HG03159 (cell line): ENCODE data around the gene EDAR.

Experiments
- ATAC-seq: cut with Tn5 transposase; IDR thresholded peaks from one replicate; pipeline ENCODE4 v1.9.1; 2021; ENCODE audit warnings: mild to moderate bottlenecking, moderate library complexity; ENCODE audit not compliant: unreplicated experiment

The EDAR gene

GRCh38 chr2:109005686-109006204 lies 16.7 kb upstream of the EDAR start:
- ATAC-seq, result no peak

DNA sequence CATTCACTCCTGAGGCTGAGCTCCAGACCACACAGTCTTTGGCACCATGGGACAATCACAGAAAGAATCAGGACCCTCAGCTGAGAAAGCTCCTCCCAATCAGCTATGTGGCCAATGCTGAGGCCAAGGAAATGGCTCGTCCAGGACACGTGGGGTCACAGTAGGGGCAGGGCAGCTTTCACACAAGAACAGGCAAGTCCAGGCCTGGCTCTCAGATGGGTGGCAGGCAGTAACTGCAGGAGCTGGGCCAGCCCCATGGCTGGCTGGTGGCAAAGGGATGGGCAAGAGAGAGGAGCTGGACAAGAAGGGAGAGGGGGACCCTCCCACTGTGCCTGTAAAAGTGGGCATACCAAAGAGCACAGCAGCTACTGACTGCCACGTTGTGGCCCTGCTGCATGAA lies 12.2 kb upstream of the EDAR start:
- ATAC-seq, result no peak

GRCh38 chr2:109000738-109001137 lies 11.7 kb upstream of the EDAR start:
- no peak for ATAC-seq

DNA sequence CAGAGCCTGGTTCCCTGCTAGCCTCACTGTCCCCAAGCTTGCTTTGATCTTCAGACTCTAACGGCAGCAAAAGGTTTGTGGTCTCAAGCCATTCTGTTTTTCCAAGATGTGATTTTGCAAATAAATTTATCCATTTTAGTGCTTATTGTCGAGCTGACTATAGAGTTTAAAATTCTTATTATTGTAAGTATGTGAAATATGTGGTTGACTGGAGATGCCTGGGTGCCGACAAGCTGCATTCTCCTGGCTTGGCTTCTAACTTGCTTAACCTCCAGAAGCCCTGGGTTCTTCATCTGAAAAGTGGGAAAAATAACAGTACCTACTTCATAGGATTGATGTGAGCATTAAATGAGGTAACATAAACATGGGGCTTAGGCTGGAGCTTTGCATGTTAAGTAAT lies 9.9 kb upstream of the EDAR start:
- ATAC-seq, result no peak

DNA sequence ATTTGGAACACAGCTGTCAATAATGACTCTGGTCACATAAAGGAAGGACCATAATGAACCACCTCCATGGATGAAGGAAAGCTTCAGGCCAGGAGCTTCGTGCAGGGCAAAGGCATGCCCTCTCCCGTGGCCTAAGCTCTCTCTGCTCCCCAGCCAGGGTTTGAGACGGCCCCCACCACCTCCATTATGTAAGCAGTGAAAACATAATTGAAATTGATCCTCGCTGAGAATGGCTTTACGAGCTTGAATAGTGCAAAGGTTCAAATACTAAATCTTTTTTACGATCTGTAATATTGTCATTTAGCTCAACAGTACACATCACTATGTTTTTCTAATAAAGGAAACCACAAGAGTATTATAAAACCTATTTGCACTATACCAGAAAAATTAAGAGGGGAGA lies 5.2 kb upstream of the EDAR start:
- no peak for ATAC-seq

- no peak for ATAC-seq
Measured at GRCh38 chr2:108993095-108993937, 4.3 kb upstream of the EDAR start.

DNA sequence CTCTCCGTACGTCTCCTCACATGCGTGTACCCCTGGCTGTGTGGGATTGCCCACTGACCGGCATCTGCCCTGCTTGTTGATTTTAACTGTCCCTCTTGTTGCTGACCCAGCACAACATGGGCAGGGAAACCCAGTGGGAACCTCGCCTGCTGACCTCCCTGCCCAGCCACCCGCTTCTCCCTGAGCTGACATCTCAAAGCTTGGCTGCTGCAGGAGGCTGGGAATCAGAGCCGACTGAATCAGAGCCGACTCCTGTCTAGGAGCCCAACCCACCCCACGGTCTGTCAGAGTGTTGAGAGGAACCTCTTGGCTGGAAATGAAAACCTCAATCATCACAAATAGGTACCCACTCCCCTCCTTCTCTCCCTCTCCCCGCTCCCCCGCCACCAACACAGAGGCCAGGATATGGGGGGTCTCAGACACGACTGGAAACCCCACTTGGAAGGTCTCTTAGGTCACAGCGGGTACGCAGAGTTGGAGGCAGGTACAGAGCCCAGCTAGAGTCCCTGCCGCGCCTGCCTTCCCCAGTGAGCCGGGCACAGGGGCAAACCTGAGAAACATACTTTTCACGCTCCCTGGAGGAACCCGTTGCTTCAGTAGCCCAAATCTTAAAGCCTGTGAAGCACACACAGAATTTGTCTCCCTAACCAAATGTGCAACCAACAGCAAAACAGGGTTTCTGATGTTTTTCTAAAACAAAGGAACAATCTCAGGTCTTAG lies 784 bp downstream of the EDAR start:
- ATAC-seq, result no peak

DNA sequence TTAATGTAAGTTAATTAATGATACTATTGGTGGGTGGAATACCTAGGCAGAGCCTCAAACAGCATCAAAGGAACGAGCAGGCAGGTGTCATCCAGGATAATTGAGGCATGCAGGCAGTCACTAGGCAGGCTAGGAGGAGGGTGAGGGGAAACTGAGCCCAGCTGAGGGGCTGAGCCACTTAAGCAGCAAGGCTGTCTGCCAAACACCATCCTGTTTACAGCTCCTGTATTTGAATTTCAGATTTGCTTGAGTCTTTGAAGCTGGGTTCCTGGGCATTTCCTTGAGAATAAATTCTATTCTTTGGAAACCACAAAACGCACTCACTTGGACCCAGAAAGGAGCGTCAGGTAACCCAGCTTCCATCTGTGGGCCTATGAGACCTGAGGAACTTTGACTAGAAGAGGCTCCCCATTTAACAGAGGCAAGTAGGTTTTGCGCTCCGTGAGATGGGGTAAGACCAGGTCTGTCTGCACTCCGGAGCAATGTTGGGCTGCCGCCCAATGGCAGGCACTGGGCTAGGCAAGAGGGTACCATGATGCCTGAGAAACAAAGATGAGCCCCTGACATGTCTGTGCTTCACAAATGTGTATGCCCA lies 2.0 kb downstream of the EDAR start:
- no peak for ATAC-seq

- no peak for ATAC-seq
Measured at GRCh38 chr2:108983610-108984009, 5.4 kb downstream of the EDAR start.

- no peak for ATAC-seq
Measured at GRCh38 chr2:108983061-108983460, 6.0 kb downstream of the EDAR start.

DNA sequence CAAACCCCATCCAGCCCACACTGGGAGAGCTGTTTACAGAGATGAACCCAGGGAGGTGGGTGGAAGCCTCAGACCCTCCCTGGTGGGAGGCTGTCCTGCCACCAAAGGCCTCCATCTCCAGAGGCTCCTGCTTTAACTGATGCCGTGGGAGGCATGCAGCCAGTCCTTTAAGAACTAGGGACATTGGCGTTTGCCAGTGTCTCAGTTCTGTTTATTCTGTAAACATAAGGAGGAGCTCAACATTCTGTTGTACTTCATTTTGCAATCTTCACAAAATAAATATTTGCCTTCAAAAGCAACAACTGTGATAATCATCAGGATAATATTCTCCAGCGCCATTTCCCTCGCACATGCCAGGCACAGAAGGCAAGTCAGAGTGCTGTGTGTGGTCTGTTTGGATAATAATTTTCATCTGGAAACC lies 6.8 kb downstream of the EDAR start:
- no peak for ATAC-seq

GRCh38 chr2:108981846-108982245 lies 7.2 kb downstream of the EDAR start:
- ATAC-seq, result no peak

DNA sequence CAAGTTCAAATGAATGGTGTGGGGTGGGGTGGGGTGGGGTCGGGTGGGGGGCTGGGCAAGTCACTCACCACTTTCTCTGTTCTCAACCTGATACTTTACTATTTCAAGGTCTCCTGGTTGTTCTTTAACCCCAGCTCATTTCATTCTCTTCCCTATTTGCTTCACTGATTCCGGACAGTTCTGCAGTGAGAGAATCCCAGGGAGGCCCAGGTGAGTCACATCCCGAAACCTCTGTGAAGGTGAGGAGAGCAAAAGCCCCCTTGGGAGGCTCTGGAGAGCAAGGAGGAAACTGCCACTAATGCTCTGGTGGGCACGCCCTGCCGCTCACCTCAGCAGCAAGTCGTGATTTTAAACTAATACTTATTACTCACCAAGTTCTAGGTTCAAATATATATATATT lies 8.9 kb downstream of the EDAR start:
- no peak for ATAC-seq

GRCh38 chr2:108979461-108979860 lies 9.6 kb downstream of the EDAR start:
- no peak for ATAC-seq

DNA sequence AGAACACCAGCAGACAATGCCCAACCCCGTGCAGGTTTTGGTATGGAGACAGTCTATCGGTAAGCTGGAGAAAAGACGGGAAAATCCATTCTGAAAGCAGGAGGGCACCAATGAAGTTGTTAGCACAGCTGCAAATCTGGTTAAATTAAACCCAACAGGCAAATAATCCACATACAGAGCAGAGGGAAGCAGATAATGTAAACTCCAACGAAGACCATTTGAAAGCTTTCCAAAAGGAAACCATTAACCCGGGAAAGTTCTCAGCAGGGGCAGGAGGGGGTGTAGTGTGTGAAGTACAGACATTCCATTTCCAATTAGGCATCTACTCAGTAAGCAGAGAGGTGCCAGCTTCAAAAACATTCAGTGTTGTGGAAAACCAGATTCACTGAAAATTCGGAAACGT lies 10.3 kb downstream of the EDAR start:
- no peak for ATAC-seq

- ATAC-seq, result no peak
Measured at GRCh38 chr2:108975613-108976435, 13.2 kb downstream of the EDAR start.

DNA sequence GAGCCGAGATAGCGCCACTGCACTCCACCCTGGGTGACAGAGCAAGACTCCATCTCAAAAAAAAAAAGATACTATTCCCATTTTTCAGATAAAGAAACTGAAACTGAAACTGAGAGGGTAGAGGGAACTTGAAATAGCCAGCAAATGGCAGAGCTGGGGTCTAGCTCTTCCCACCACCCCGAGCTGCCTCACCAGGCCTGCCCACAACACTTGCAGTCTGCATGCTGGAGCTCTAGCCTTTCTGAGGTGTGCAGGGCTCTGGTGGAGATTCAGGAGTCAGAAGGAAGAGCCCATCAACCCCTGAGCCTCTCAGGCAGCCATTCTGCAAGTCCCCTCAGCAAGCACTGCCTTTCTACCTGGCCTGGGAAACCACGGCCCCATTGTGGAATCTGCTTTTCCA lies 14.3 kb downstream of the EDAR start:
- no peak for ATAC-seq

GRCh38 chr2:108972663-108973062 lies 16.4 kb downstream of the EDAR start:
- no peak for ATAC-seq

GRCh38 chr2:108971661-108972566 lies 17.1 kb downstream of the EDAR start:
- no peak for ATAC-seq

DNA sequence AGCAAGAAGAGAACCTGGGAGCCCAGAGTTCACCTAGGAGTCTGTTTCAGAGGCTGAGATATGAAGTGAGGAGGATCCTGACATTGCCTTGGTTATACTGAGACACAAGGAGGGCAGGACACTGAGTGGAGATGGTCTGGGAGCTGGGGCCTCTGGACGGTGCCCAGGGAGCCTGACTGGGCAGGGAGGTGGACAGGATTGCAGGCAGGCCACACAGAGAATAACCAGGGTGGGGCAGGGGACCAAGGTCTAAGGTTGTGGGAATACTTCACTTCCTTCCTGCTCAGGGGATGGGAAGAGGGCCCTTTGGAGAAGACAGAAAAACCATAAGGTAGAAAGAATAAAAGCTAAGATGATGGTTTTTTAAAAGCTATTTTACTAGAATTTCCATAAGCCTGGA lies 18.7 kb downstream of the EDAR start:
- ATAC-seq, result no peak
